ENCODE results near the gene KRTAP12-3. TPM values are rescaled to one million over a fixed set of nuclear protein-coding genes. Genes with fewer than 3 reads are reported as not detected.

The KRTAP12-3 gene
- polyA plus RNA-seq, 1 of the 3 experiments (the other 2 are of a cell fraction): not detected

GRCh38 chr21:44699502-44700001 is 41.8 kb downstream of the KRTAP12-3 start (continued):
- TF ChIP-seq JUND (IDR thresholded peaks at IDR 0.05): no peak
- TF ChIP-seq RAD21 (IDR thresholded peaks at IDR 0.05; ENCODE audit: low read length): no peak
- no peak for TF ChIP-seq EZH2phosphoT487 (IDR thresholded peaks at IDR 0.05; ENCODE audit: borderline replicate concordance, low read depth)

GRCh38 chr21:44700101-44701022 is 42.6 kb downstream of the KRTAP12-3 start:
- H3K36me3 ChIP-seq (replicated peaks in 1 of 2; ENCODE audit: control insufficient read depth in 1 of 2, insufficient read depth in 2 of 2, low read length in 1 of 2): no peaks in the 10 kb centered on the region
- H3K4me3 ChIP-seq (ENCODE audit: low read depth in 2 of 2, low read length in 1 of 2): no peak overlapping the region
- no peak for TF ChIP-seq GABPA (IDR thresholded peaks at IDR 0.05; ENCODE audit: low read depth)
- no peak for TF ChIP-seq SIN3A (IDR thresholded peaks at IDR 0.05; ENCODE audit: borderline replicate concordance, low read depth, low read length)
- TF ChIP-seq YY1 (IDR thresholded peaks at IDR 0.05; ENCODE audit: low read depth): no peak
- no peak for TF ChIP-seq POLR2AphosphoS5 (IDR thresholded peaks at IDR 0.05; ENCODE audit: low read depth, low read length)
- TF ChIP-seq EZH2phosphoT487 (IDR thresholded peaks at IDR 0.05; ENCODE audit: borderline replicate concordance, low read depth): no peak
- TF ChIP-seq GATA2 (CRISPR knock-in tag; IDR thresholded peaks at IDR 0.05): no peak
- no peak for TF ChIP-seq CTCF (IDR thresholded peaks at IDR 0.05)
- no peaks in the 10 kb centered on the region; a peak in 1 of 4 replicates for H3K4me1 ChIP-seq (ENCODE audit: control insufficient read depth in 1 of 2, insufficient read depth in 2 of 2, low read depth in 1 of 2, low read length in 1 of 2)
- no peaks in the 10 kb centered on the region for H3K9me2 ChIP-seq
- no peak overlapping the region for H3K9ac ChIP-seq
- no peaks in the 10 kb centered on the region for H4K20me1 ChIP-seq (ENCODE audit: insufficient read depth)
- peaks cover 83% of the 10 kb centered on the region for H3K27me3 ChIP-seq (ENCODE audit: insufficient read depth)
- ChIA-PET CTCF (interaction anchor here (1.9 kb wide), 1 partner anchor 93 kb away, joined by 7 read pairs; no protein-coding TSS in a partner anchor), POLR2A (no interaction called here)
- no peaks in the 10 kb centered on the region for H3K9me3 ChIP-seq
- no peak overlapping the region for H3K4me2 ChIP-seq
- H3K79me2 ChIP-seq (ENCODE audit: insufficient read depth): no peaks in the 10 kb centered on the region
- H2AFZ ChIP-seq (ENCODE audit: low read depth): no peak overlapping the region
- H3F3A ChIP-seq (replicated peaks; ENCODE audit: insufficient read depth): no peaks in the 10 kb centered on the region
- H3K27ac ChIP-seq (ENCODE audit: low read depth in 2 of 2, low read length in 1 of 2): no peak overlapping the region
- peak; percentile 21 for DNase-seq
- WGBS (ENCODE audit: low lambda C conversion rate): 5% methylated on average over 16 of the region's 21 CpGs

GRCh38 chr21:44701023-44701400 is 43.3 kb downstream of the KRTAP12-3 start:
- Histone ChIP-seq H3K27ac (ENCODE audit: low read depth in 2 of 2, low read length in 1 of 2) (no peak overlapping the region), H3K9me2 (no peaks in the 10 kb centered on the region), H3F3A (replicated peaks; ENCODE audit: insufficient read depth) (no peaks in the 10 kb centered on the region), H3K4me2 (no peak overlapping the region), H3K9me3 (no peaks in the 10 kb centered on the region), H3K27me3 (ENCODE audit: insufficient read depth) (peaks cover 81% of the 10 kb centered on the region), H3K9ac (no peak overlapping the region), H2AFZ (ENCODE audit: low read depth) (no peak overlapping the region), H3K36me3 (replicated peaks in 1 of 2; ENCODE audit: control insufficient read depth in 1 of 2, insufficient read depth in 2 of 2, low read length in 1 of 2) (no peaks in the 10 kb centered on the region), H3K79me2 (ENCODE audit: insufficient read depth) (no peaks in the 10 kb centered on the region), H3K4me3 (ENCODE audit: low read depth in 2 of 2, low read length in 1 of 2) (no peak overlapping the region), H3K4me1 (ENCODE audit: control insufficient read depth in 1 of 2, insufficient read depth in 2 of 2, low read depth in 1 of 2, low read length in 1 of 2) (no peaks in the 10 kb centered on the region; a peak in 1 of 4 replicates), H4K20me1 (ENCODE audit: insufficient read depth) (no peaks in the 10 kb centered on the region)
- ChIA-PET CTCF (interaction anchor here (1.1 to 1.9 kb wide), 2 partner anchors 92 to 99 kb away, joined by 3 to 7 read pairs; no protein-coding TSS in a partner anchor), POLR2A (no interaction called here)
- WGBS (ENCODE audit: low lambda C conversion rate): 12% methylated on average over 14 of the region's 14 CpGs
- peak; percentile 11 for DNase-seq
- no peak for TF ChIP-seq GABPA (IDR thresholded peaks at IDR 0.05; ENCODE audit: low read depth)
- no peak for TF ChIP-seq SMC3 (IDR thresholded peaks at IDR 0.05; ENCODE audit: low read depth, low read length)
- no peak for TF ChIP-seq RXRA (IDR thresholded peaks at IDR 0.05; ENCODE audit: borderline replicate concordance, low read depth)
- TF ChIP-seq NFIC (IDR thresholded peaks at IDR 0.05; ENCODE audit: borderline replicate concordance): no peak
- TF ChIP-seq RAD21 (IDR thresholded peaks at IDR 0.05; ENCODE audit: low read length): no peak
- no peak for TF ChIP-seq TEAD4 (IDR thresholded peaks at IDR 0.05; ENCODE audit: borderline replicate concordance, insufficient read depth)
- TF ChIP-seq POLR2AphosphoS5 (IDR thresholded peaks at IDR 0.05; ENCODE audit: low read depth, low read length): no peak
- no peak for TF ChIP-seq MAX (IDR thresholded peaks at IDR 0.05; ENCODE audit: low read depth)
- TF ChIP-seq FOSL2 (IDR thresholded peaks at IDR 0.05; ENCODE audit: borderline replicate concordance, low read depth): no peak
- no peak for TF ChIP-seq RCOR1 (IDR thresholded peaks at IDR 0.05; ENCODE audit: low read length)
- no peak for TF ChIP-seq TAF1 (IDR thresholded peaks at IDR 0.05; ENCODE audit: borderline replicate concordance, low read depth, low read length)
- no peak for TF ChIP-seq MXI1 (IDR thresholded peaks at IDR 0.05; ENCODE audit: low read depth, low read length)
- no peak for TF ChIP-seq NRF1 (IDR thresholded peaks at IDR 0.05; ENCODE audit: low read depth, low read length)
- no peak for TF ChIP-seq CTCF (IDR thresholded peaks at IDR 0.05)

All from SK-N-SH (cell line).